Measurements from ENCODE around the gene FTCDNL1. TPM values are rescaled to one million over a fixed set of nuclear protein-coding genes. Genes with fewer than 3 reads are reported as not detected.

Gene FTCDNL1
- 1.1 and 2.1 TPM in 2 replicates for total RNA-seq

GRCh38 chr2:199850718-199851500, at the start of gene FTCDNL1:
FTCDNL1 (minus strand) TSS chr2:199851192; CDS start chr2:199848962, 2,230 bp downstream.

Other genes with a start within 250 kb of the FTCDNL1 start
- 14.4 and 17.3 TPM in 2 replicates for gene C2orf69, start 60.1 kb upstream of the FTCDNL1 start, total RNA-seq
- 6.9 and 8.5 TPM in 2 replicates for gene TYW5, start 104.3 kb upstream of the FTCDNL1 start, total RNA-seq
- gene MAIP1, start 104.4 kb upstream of the FTCDNL1 start, total RNA-seq: 27.2 and 30.7 TPM in 2 replicates